Dedifferentiated amniotic fluid mesenchymal stem cell (primary cell): Measurements from ENCODE around the gene CYP27B1.

Experiments
- DNase-seq: peaks from one replicate; pipeline ENCODE4 v3.0.0-alpha.2; 2016; ENCODE audit errors: extremely low spot score

Gene CYP27B1

DNA sequence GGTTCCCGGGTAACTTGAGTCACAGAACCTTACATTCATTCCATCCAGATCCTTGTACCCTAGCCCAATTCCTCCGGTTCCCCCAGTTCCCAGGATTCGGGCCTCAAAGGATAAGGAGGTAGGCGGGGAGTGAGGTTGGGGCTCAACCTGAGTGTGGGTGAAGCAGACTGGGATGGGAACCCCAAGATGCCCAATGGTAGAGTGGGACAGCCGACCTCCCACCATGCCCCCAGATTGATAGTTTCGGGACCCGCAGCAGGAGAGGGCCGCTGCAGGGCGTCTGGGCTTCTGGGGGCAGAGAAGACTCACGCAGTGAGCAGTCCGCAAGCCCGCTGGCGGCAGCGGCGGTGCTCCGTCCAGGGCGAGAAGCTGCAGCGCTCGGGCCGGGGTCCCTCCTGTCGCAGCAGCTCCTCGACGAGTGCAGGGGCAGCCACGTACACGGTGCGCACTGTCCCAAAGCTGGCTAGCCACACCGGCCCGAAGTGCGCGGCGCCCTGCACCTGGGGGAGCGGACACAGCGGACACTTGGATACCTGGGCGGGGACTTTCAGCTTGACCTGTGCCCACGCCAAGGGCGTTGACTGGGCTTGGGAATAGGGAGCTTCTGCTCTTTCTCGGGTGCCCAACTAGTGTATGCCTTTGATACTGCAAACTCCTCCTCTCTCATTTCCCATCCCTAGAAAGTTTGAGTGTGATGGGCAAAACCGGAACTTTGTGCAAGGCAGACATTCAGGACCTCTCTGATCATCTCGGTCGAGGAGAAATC is 997 bp downstream of the CYP27B1 start:
- no peak for DNase-seq

- DNase-seq: no peak
Observed at GRCh38 chr12:57765003-57765697, 1.7 kb downstream of the CYP27B1 start.

DNA sequence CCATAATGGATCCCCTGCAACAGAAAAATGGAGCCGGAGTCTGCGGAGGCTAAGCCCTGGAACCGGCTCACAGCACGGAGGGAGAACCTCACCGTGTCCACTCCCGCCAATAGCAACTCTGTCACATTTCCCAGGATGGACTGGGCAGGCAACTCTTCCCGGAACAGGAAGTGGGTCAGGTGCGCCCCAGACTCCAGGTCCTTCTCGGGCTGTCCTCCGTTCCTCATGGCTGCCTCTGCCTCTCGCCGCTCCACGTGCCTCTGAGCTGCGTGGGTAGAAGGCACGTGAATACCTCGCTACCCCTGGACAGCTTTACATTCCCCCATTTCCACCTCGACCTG is 2.2 kb downstream of the CYP27B1 start:
- no peak for DNase-seq

GRCh38 chr12:57763881-57764661 is 2.8 kb downstream of the CYP27B1 start:
- no peak for DNase-seq

DNA sequence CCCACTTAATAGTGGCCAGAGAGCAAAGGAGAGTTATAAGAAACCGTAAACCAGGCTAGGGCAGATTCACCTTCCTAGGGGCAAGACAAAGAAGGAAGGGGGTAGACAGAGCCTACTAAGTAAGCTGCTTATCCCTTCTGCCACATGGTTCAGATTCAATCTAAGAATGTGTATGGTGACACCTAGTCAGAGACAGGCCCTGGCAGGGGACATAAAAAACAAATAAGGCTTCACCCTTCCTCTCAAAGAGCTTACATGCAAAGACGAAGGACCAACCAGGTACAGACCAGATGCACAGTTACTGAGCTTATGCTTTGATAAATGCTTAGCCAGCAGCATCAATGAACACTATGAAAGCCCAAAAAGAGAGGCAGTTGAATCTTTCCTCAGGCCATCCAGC is 4.4 kb downstream of the CYP27B1 start:
- no peak for DNase-seq

DNA sequence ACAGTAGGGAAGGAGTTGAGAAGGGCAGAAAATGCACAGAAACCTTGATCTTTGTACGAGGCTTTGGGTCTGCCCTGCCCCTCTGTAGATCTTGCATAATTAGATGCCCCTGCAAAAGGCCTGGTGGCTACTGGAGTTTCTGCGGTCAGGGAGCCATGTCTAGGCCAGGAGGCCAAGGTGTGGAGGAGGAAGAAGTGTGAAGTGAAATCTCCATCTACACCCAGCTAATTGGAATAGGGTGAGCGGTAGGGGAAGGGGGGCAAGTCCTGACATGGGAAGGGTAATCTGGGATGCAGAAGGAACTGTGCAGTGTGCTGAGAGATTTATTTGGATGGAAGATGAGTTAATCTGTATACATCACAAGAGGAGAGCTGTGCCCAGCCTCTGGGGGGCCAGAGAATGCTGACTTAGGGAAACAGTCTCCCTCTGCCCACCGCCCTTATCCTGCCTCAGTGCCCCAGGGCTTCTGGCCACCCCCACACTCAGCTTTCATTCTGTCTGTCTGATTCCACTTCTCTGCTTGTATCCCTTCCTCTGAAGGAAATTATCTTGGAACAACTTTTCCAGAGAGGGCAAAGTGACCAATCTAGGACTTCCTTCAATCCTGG is 5.4 kb downstream of the CYP27B1 start:
- DNase-seq: no peak

GRCh38 chr12:57760347-57760982 is 6.4 kb downstream of the CYP27B1 start:
- DNase-seq: no peak

GRCh38 chr12:57759360-57759980 is 7.4 kb downstream of the CYP27B1 start:
- DNase-seq: no peak

- no peak for DNase-seq
Observed at GRCh38 chr12:57758552-57759359, 8.1 kb downstream of the CYP27B1 start.

- DNase-seq: no peak
Observed at GRCh38 chr12:57757771-57758170, 9.1 kb downstream of the CYP27B1 start.

GRCh38 chr12:57756406-57757341 is 10.2 kb downstream of the CYP27B1 start:
- no peak for DNase-seq

DNA sequence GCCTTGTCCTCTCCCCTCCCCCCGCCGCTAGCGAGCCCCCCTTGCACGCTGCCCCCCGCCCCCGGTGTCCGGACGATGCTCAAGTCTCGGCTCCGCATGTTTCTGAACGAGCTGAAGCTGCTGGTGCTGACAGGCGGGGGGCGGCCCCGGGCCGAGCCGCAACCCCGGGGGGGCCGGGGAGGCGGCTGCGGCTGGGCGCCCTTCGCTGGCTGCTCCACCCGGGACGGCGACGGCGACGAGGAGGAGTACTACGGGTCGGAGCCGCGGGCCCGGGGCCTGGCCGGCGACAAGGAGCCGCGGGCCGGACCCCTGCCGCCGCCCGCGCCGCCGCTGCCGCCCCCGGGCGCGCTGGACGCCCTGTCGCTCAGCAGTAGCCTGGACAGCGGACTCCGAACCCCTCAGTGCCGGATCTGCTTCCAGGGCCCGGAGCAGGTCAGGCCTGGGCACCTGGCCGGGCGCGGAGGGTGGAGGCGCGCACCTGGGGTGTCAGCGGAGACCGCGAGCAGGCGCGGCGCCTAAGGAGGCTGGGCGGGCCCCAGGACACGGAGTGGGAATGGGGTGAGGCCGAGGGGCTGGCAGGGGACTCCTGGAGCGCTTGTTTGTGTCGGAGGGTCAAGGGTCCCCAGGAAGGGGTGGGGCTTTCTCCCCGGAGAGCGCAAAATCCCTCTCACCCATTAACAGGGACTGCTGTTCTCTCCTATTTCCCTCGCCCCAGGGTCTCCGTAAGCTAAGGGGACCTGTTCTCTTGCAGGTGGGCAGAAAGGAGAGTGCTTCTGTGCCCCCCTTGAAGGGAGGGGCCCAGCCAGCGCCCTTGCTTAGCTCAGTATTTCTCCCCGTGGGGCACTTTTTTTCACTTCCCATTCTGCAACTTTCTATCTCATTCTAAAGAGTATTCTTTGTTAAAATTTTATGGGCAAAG is 11.2 kb downstream of the CYP27B1 start:
- no peak for DNase-seq

GRCh38 chr12:57755194-57755453 is 11.8 kb downstream of the CYP27B1 start:
- DNase-seq: no peak

- no peak for DNase-seq
Observed at GRCh38 chr12:57754411-57755193, 12.3 kb downstream of the CYP27B1 start, which contains the start of gene MARCHF9. Gene MARCHF9 (plus strand): TSS chr12:57755103. CDS start chr12:57755529, 426 bp downstream.

GRCh38 chr12:57753756-57754337 is 13.0 kb downstream of the CYP27B1 start:
- DNase-seq: no peak

DNA sequence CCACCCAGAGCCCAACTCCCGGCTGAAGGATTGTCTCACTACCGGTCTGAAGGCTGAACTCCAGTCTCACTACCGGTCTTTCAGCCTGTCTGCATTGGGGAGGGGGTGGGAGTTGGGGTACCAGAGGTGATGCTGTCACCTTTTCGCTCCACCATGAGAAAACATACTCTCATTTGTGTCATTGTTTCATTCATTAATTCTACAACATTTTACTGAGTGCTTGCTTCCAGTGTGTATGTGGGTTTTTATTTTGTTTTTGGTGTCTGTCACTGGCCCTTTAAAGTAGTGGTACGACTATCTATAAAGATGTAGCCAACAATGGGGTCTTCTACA is 14.2 kb downstream of the CYP27B1 start:
- DNase-seq: no peak
